ENCODE results near the gene CCDC57.

The CCDC57 gene

GRCh38 chr17:82252511-82253178 lies 40.0 kb upstream of the CCDC57 start:
- Histone ChIP-seq H3K27me3 (ENCODE audit: control insufficient read depth, insufficient read depth, low read length) (no peaks in the 10 kb centered on the region), H3K9ac (ENCODE audit: low read depth, low read length) (no peak overlapping the region), H3K9me3 (ENCODE audit: control insufficient read depth, insufficient read depth, low read length) (no peaks in the 10 kb centered on the region), H3K4me1 (ENCODE audit: control insufficient read depth, insufficient read depth, low read length) (no peaks in the 10 kb centered on the region), H3K36me3 (ENCODE audit: control insufficient read depth, insufficient read depth, low read length) (peaks cover 75% of the 10 kb centered on the region), H3K4me3 (ENCODE audit: low read depth, low read length) (no peak overlapping the region)

- no peaks in the 10 kb centered on the region for H3K4me1 ChIP-seq (ENCODE audit: control insufficient read depth, insufficient read depth, low read length)
- H3K9me3 ChIP-seq (ENCODE audit: control insufficient read depth, insufficient read depth, low read length): no peaks in the 10 kb centered on the region
- peaks cover 85% of the 10 kb centered on the region for H3K36me3 ChIP-seq (ENCODE audit: control insufficient read depth, insufficient read depth, low read length)
- no peak overlapping the region for H3K9ac ChIP-seq (ENCODE audit: low read depth, low read length)
- H3K4me3 ChIP-seq (ENCODE audit: low read depth, low read length): no peak overlapping the region
- H3K27me3 ChIP-seq (ENCODE audit: control insufficient read depth, insufficient read depth, low read length): no peaks in the 10 kb centered on the region
These were observed 38.3 kb upstream of the CCDC57 start for GRCh38 chr17:82250868-82251500.

- Histone ChIP-seq H3K36me3 (ENCODE audit: control insufficient read depth, insufficient read depth, low read length) (peaks cover 85% of the 10 kb centered on the region), H3K27me3 (ENCODE audit: control insufficient read depth, insufficient read depth, low read length) (no peaks in the 10 kb centered on the region), H3K9me3 (ENCODE audit: control insufficient read depth, insufficient read depth, low read length) (no peaks in the 10 kb centered on the region), H3K9ac (ENCODE audit: low read depth, low read length) (no peak overlapping the region), H3K4me1 (ENCODE audit: control insufficient read depth, insufficient read depth, low read length) (no peaks in the 10 kb centered on the region), H3K4me3 (ENCODE audit: low read depth, low read length) (no peak overlapping the region)
These were observed 37.4 kb upstream of the CCDC57 start for GRCh38 chr17:82249896-82250581.

GRCh38 chr17:82248815-82249674 lies 36.4 kb upstream of the CCDC57 start:
- no peak overlapping the region for H3K4me3 ChIP-seq (ENCODE audit: low read depth, low read length)
- H3K27me3 ChIP-seq (ENCODE audit: control insufficient read depth, insufficient read depth, low read length): no peaks in the 10 kb centered on the region
- no peaks in the 10 kb centered on the region for H3K4me1 ChIP-seq (ENCODE audit: control insufficient read depth, insufficient read depth, low read length)
- no peak overlapping the region for H3K9ac ChIP-seq (ENCODE audit: low read depth, low read length)
- peaks cover 95% of the 10 kb centered on the region for H3K36me3 ChIP-seq (ENCODE audit: control insufficient read depth, insufficient read depth, low read length)
- no peaks in the 10 kb centered on the region for H3K9me3 ChIP-seq (ENCODE audit: control insufficient read depth, insufficient read depth, low read length)

GRCh38 chr17:82247856-82248671 lies 35.4 kb upstream of the CCDC57 start:
- Histone ChIP-seq H3K9ac (ENCODE audit: low read depth, low read length) (no peak overlapping the region), H3K27me3 (ENCODE audit: control insufficient read depth, insufficient read depth, low read length) (no peaks in the 10 kb centered on the region), H3K4me1 (ENCODE audit: control insufficient read depth, insufficient read depth, low read length) (no peaks in the 10 kb centered on the region), H3K9me3 (ENCODE audit: control insufficient read depth, insufficient read depth, low read length) (no peaks in the 10 kb centered on the region), H3K36me3 (ENCODE audit: control insufficient read depth, insufficient read depth, low read length) (peaks cover 99% of the 10 kb centered on the region), H3K4me3 (ENCODE audit: low read depth, low read length) (no peak overlapping the region)

- Histone ChIP-seq H3K9me3 (ENCODE audit: control insufficient read depth, insufficient read depth, low read length) (no peaks in the 10 kb centered on the region), H3K4me3 (ENCODE audit: low read depth, low read length) (no peak overlapping the region), H3K4me1 (ENCODE audit: control insufficient read depth, insufficient read depth, low read length) (no peaks in the 10 kb centered on the region), H3K9ac (ENCODE audit: low read depth, low read length) (no peak overlapping the region), H3K36me3 (ENCODE audit: control insufficient read depth, insufficient read depth, low read length) (peaks cover 93% of the 10 kb centered on the region), H3K27me3 (ENCODE audit: control insufficient read depth, insufficient read depth, low read length) (no peaks in the 10 kb centered on the region)
These were observed 34.7 kb upstream of the CCDC57 start for GRCh38 chr17:82247182-82247823.

- H3K9me3 ChIP-seq (ENCODE audit: control insufficient read depth, insufficient read depth, low read length): no peaks in the 10 kb centered on the region
- H3K4me3 ChIP-seq (ENCODE audit: low read depth, low read length): no peak overlapping the region
- peaks cover 87% of the 10 kb centered on the region for H3K36me3 ChIP-seq (ENCODE audit: control insufficient read depth, insufficient read depth, low read length)
- no peak overlapping the region for H3K9ac ChIP-seq (ENCODE audit: low read depth, low read length)
- no peaks in the 10 kb centered on the region for H3K4me1 ChIP-seq (ENCODE audit: control insufficient read depth, insufficient read depth, low read length)
- no peaks in the 10 kb centered on the region for H3K27me3 ChIP-seq (ENCODE audit: control insufficient read depth, insufficient read depth, low read length)
These were observed 33.9 kb upstream of the CCDC57 start for GRCh38 chr17:82246365-82247181.

GRCh38 chr17:82246040-82246364 lies 33.4 kb upstream of the CCDC57 start:
- no peaks in the 10 kb centered on the region for H3K9me3 ChIP-seq (ENCODE audit: control insufficient read depth, insufficient read depth, low read length)
- peaks cover 87% of the 10 kb centered on the region for H3K36me3 ChIP-seq (ENCODE audit: control insufficient read depth, insufficient read depth, low read length)
- H3K4me1 ChIP-seq (ENCODE audit: control insufficient read depth, insufficient read depth, low read length): no peaks in the 10 kb centered on the region
- H3K27me3 ChIP-seq (ENCODE audit: control insufficient read depth, insufficient read depth, low read length): no peaks in the 10 kb centered on the region
- no peak overlapping the region for H3K4me3 ChIP-seq (ENCODE audit: low read depth, low read length)
- H3K9ac ChIP-seq (ENCODE audit: low read depth, low read length): no peak overlapping the region

- no peak overlapping the region for H3K4me3 ChIP-seq (ENCODE audit: low read depth, low read length)
- H3K9ac ChIP-seq (ENCODE audit: low read depth, low read length): no peak overlapping the region
- peaks cover 84% of the 10 kb centered on the region for H3K36me3 ChIP-seq (ENCODE audit: control insufficient read depth, insufficient read depth, low read length)
- no peaks in the 10 kb centered on the region for H3K27me3 ChIP-seq (ENCODE audit: control insufficient read depth, insufficient read depth, low read length)
- no peaks in the 10 kb centered on the region for H3K9me3 ChIP-seq (ENCODE audit: control insufficient read depth, insufficient read depth, low read length)
- no peaks in the 10 kb centered on the region for H3K4me1 ChIP-seq (ENCODE audit: control insufficient read depth, insufficient read depth, low read length)
These were observed 32.7 kb upstream of the CCDC57 start for GRCh38 chr17:82245134-82246039.
